ENCODE measurements around the gene MED25. TPM values are rescaled to one million over a fixed set of nuclear protein-coding genes. Genes with fewer than 3 reads are reported as not detected.
A peak's percentile ranks its signal among the peaks of the same experiment; 100 is the strongest.

Gene MED25
- total RNA-seq, 1 donor from 2014 or later, result 85.4 TPM

DNA sequence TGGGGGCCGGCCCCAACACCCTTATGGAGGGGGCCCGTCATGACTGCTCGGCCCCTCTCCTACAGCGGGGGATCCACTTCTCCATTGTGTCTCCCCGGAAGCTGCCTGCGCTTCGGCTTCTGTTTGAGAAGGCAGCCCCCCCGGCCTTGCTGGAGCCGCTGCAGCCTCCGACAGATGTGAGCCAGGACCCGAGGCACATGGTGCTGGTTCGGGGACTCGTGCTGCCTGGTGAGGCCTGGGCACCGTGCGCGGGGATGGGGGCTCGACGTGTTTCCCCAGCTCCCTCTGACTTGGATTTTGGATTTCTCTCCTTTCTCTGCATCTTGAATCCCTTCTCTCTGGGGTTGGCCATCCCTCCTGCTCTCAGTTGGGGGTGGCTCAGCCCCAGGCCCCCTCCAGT lies 11.6 kb downstream of the MED25 start:
- Mint-ChIP-seq H3K27ac (ENCODE audit: unreplicated experiment) (no peak overlapping the region), H3K27me3 (ENCODE audit: low read depth) (no peaks in the 10 kb centered on the region), H3K4me3 (no peak overlapping the region), H3K9me3 (no peaks in the 10 kb centered on the region), H3K36me3 (ENCODE audit: low read depth) (peaks cover 7% of the 10 kb centered on the region), H3K4me1 (peaks cover 7% of the 10 kb centered on the region)
- TF ChIP-seq, protein P1, sequence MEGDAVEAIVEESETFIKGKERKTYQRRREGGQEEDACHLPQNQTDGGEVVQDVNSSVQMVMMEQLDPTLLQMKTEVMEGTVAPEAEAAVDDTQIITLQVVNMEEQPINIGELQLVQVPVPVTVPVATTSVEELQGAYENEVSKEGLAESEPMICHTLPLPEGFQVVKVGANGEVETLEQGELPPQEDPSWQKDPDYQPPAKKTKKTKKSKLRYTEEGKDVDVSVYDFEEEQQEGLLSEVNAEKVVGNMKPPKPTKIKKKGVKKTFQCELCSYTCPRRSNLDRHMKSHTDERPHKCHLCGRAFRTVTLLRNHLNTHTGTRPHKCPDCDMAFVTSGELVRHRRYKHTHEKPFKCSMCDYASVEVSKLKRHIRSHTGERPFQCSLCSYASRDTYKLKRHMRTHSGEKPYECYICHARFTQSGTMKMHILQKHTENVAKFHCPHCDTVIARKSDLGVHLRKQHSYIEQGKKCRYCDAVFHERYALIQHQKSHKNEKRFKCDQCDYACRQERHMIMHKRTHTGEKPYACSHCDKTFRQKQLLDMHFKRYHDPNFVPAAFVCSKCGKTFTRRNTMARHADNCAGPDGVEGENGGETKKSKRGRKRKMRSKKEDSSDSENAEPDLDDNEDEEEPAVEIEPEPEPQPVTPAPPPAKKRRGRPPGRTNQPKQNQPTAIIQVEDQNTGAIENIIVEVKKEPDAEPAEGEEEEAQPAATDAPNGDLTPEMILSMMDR (conservative IDR thresholded peaks at IDR 0.05), result no peak
- no peak for DNase-seq (ENCODE audit: low read depth, low spot score)

DNA sequence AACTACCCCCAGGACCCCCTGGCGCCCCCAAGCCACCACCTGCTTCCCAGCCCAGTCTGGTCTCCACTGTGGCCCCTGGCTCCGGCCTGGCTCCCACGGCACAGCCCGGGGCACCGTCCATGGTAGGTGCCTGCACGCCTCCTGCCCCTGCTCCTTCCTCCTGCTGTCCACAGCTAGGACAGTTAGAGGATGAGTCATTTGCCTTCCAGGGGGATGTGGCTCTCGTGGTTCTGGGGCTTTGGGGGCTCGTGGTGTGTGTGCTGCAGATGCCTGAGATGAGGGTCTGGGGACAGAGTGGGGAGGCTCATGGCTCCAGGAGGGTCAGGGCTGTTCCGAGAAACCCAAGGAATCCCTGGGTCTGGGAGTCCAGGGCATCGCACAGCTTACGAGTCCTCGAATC lies 12.7 kb downstream of the MED25 start:
- H3K4me1 Mint-ChIP-seq, result peaks cover 7% of the 10 kb centered on the region
- TF ChIP-seq, protein P1 (conservative IDR thresholded peaks at IDR 0.05), result no peak

DNA sequence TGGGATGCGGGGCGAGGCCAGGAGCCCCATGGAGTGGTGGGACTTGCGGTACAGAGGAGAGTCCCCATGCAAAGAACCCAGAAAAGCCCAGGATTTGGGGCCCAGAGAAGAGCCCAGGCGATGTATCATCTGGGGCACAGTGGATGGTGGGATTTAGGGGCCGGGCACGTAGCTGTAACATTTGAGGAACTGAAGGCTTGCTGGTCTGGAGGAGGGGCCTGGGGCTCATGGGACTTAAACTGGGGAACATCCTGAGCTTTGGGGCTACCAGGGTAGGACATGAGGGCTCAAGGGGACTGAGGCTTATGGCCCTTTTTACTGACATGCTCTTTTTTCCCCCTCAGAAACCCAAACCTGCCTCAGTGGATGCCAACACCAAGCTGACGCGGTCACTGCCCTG lies 13.5 kb downstream of the MED25 start:
- Mint-ChIP-seq H3K27me3 (ENCODE audit: low read depth) (no peaks in the 10 kb centered on the region), H3K36me3 (ENCODE audit: low read depth) (peaks cover 4% of the 10 kb centered on the region), H3K27ac (ENCODE audit: unreplicated experiment) (no peak overlapping the region), H3K4me3 (no peak overlapping the region), H3K4me1 (peaks cover 2% of the 10 kb centered on the region), H3K9me3 (no peaks in the 10 kb centered on the region)
- no peak for DNase-seq (ENCODE audit: low read depth, low spot score)
- TF ChIP-seq, protein P1 (conservative IDR thresholded peaks at IDR 0.05), result no peak

More for the DNA sequence above, 12.7 kb downstream of the MED25 start:
- Mint-ChIP-seq H3K27ac (ENCODE audit: unreplicated experiment) (no peak overlapping the region), H3K4me3 (no peak overlapping the region), H3K9me3 (no peaks in the 10 kb centered on the region), H3K36me3 (ENCODE audit: low read depth) (peaks cover 8% of the 10 kb centered on the region), H3K27me3 (ENCODE audit: low read depth) (no peaks in the 10 kb centered on the region)
- no peak for DNase-seq (ENCODE audit: low read depth, low spot score)

DNA sequence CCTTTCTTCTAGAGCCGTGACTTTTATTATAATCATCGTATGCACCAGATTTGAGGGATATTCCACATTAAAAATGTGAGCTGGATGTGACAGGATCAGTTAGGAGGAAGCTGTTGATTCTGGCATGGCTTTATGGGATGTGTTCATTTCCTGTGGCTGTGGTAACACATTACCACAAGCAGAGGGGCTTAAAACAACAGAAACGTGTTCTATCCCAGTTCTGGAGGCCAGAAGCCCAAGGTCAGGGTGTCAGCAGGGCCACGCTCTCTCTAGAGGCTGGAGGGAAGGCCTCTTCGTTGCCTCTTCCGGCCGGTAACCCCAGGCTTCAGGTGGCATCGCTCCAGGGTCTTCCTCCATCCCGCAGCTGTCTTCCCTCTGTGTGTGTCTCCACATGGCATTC lies 14.5 kb downstream of the MED25 start:
- Mint-ChIP-seq H3K27me3 (ENCODE audit: low read depth) (no peaks in the 10 kb centered on the region), H3K9me3 (no peaks in the 10 kb centered on the region), H3K36me3 (ENCODE audit: low read depth) (peaks cover 10% of the 10 kb centered on the region), H3K4me1 (no peaks in the 10 kb centered on the region), H3K4me3 (peak overlapping the region; percentile 12), H3K27ac (ENCODE audit: unreplicated experiment) (peak overlapping the region; percentile 35)
- no peak for DNase-seq (ENCODE audit: low read depth, low spot score)
- TF ChIP-seq, protein P1 (conservative IDR thresholded peaks at IDR 0.05), result no peak

DNA sequence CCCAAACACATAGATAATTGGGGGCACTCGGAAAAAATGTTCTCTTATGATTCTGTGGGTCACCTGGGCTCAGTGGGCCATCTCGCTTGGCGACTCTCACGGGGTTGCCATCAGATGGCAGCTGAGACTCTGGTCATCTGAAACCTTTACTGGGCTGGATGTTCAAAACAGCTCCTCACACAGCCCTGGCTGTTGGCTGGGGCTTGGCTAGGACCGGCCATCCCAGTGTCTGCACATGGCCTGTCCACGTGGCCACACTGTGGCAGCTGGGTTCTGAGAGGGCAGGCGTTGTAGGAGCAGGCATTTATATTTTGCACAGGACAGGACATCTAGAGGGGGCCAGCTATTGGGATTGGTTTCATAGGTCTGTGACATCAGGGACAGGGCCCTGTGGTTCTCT lies 15.5 kb downstream of the MED25 start:
- no peak overlapping the region for H3K27ac Mint-ChIP-seq (ENCODE audit: unreplicated experiment)
- H3K9me3 Mint-ChIP-seq, result no peaks in the 10 kb centered on the region
- no peak overlapping the region for H3K4me3 Mint-ChIP-seq
- DNase-seq (ENCODE audit: low read depth, low spot score), result no peak
- TF ChIP-seq, protein P1 (conservative IDR thresholded peaks at IDR 0.05), result no peak
- H3K27me3 Mint-ChIP-seq (ENCODE audit: low read depth), result no peaks in the 10 kb centered on the region
- peaks cover 17% of the 10 kb centered on the region for H3K36me3 Mint-ChIP-seq (ENCODE audit: low read depth)
- H3K4me1 Mint-ChIP-seq, result no peaks in the 10 kb centered on the region

DNA sequence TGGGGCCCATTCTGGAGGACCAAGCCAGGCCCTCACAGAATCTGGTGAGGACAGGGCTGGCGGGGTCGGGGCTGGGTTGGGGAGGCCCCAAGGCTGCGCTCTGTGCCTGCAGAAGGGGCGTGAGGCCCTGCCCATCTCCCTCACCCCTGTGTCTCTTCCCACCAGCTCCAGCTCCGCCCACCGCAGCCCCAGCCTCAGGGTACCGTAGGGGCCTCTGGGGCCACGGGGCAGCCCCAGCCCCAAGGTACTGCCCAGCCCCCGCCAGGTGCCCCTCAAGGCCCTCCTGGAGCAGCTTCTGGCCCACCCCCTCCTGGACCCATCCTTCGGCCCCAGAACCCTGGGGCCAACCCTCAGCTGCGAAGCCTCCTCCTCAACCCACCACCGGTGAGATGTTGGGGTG lies 17.5 kb downstream of the MED25 start:
- Mint-ChIP-seq H3K27ac (ENCODE audit: unreplicated experiment) (no peak overlapping the region), H3K4me1 (peaks cover 4% of the 10 kb centered on the region), H3K9me3 (no peaks in the 10 kb centered on the region), H3K27me3 (ENCODE audit: low read depth) (no peaks in the 10 kb centered on the region), H3K4me3 (no peak overlapping the region), H3K36me3 (ENCODE audit: low read depth) (peaks cover 23% of the 10 kb centered on the region)
- DNase-seq (ENCODE audit: low read depth, low spot score), result no peak
- TF ChIP-seq, protein P1 (conservative IDR thresholded peaks at IDR 0.05), result no peak
